ENCODE results near the gene TPPP3.
"Not testable (repeated sequence)": the region's sequence is repeated elsewhere in the genome, so short reads cannot be mapped to it uniquely, and the experiment has no call there.

DNA sequence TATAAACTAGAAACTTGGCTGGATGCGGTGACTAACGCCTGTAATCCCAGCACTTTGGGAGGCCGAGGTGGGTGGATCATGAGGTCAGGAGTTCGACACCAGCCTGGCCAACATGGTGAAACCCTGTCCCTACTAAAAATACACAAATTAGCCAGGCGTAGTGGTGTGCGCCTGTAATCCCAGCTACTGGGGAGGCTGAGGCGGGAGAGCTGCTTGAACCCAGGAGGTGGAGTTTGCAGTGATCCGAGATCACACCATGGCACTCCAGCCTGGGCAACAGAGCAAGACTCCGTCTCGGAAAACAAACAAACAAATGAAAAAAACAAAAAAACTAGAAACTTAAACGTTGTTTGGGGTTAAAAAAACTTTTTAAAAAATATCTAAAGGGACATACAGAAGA is 17.3 kb downstream of the TPPP3 start:
- not testable (repeated sequence) for TF ChIP-seq CTCF, POLR2A, EP300 (IDR thresholded peaks at IDR 0.05)

Measured in gastroesophageal sphincter (tissue), 3 donors.